GM18907 (cell line): ENCODE measurements around the gene UTS2B.
A peak's percentile ranks its signal among the peaks of the same experiment; 100 is the strongest.

Experiments used
- ATAC-seq: cut with Tn5 transposase; IDR thresholded peaks from one replicate; pipeline ENCODE4 v1.9.1; 2021; ENCODE audit warnings: mild to moderate bottlenecking, moderate library complexity; ENCODE audit not compliant: unreplicated experiment

Gene UTS2B

GRCh38 chr3:191328383-191328961, 1.9 kb downstream of the UTS2B start:
- no peak for ATAC-seq

- ATAC-seq: no peak
Measured at GRCh38 chr3:191327526-191327925, 2.8 kb downstream of the UTS2B start.

- ATAC-seq: no peak
Measured at GRCh38 chr3:191324936-191325335, 5.4 kb downstream of the UTS2B start.

- no peak for ATAC-seq
Measured at GRCh38 chr3:191321019-191321767, 9.1 kb downstream of the UTS2B start.

GRCh38 chr3:191320316-191320715, 10.0 kb downstream of the UTS2B start:
- no peak for ATAC-seq

- ATAC-seq: no peak
Measured at GRCh38 chr3:191316876-191317603, 13.3 kb downstream of the UTS2B start.

- ATAC-seq: no peak
Measured at GRCh38 chr3:191314109-191314728, 16.1 kb downstream of the UTS2B start.

GRCh38 chr3:191313296-191313695, 17.0 kb downstream of the UTS2B start:
- no peak for ATAC-seq

GRCh38 chr3:191307341-191307740, 23.0 kb downstream of the UTS2B start:
- no peak for ATAC-seq

GRCh38 chr3:191306428-191306827, 23.9 kb downstream of the UTS2B start:
- ATAC-seq: no peak

- ATAC-seq: no peak
Measured at GRCh38 chr3:191303596-191303995, 26.7 kb downstream of the UTS2B start.

- no peak for ATAC-seq
Measured at GRCh38 chr3:191302451-191302850, 27.9 kb downstream of the UTS2B start.

GRCh38 chr3:191301782-191302411, 28.4 kb downstream of the UTS2B start:
- no peak for ATAC-seq

- peak; percentile 76 for ATAC-seq
Measured at GRCh38 chr3:191301017-191301416, 29.3 kb downstream of the UTS2B start.

GRCh38 chr3:191300422-191300821, 29.9 kb downstream of the UTS2B start:
- ATAC-seq: peak; percentile 29

- no peak for ATAC-seq
Measured at GRCh38 chr3:191298846-191299245, 31.5 kb downstream of the UTS2B start.

- peak; percentile 89 for ATAC-seq
Measured at GRCh38 chr3:191296041-191296541, 34.2 kb downstream of the UTS2B start.

GRCh38 chr3:191294291-191294690, 36.0 kb downstream of the UTS2B start:
- no peak for ATAC-seq

- no peak for ATAC-seq
Measured at GRCh38 chr3:191292243-191293015, 37.9 kb downstream of the UTS2B start.
